Amniotic epithelial cell (primary cell): ENCODE measurements around the gene MTERF4.

Experiments
- DNase-seq: peaks from one replicate; pipeline ENCODE4 v3.0.0-alpha.2; 2010; ENCODE audit warnings: low read depth

The MTERF4 gene

DNA sequence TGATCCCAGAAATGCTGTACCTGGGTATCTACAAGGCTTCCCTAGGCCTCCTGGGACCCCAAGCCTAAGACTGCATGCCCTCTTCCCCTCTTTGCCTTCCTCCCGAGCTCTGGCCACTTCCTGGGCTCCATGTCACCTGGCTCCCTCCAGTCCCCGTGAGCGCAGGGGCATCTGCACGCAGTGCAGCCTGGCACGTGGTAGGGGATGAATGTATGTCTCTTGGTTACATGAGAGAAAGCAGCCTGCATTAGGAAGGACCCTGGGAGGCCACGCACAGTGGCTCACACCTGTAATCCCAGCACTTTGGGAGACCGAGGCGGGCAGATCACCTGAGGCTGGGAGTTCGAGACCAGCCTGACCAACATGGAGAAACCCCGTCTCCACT lies 31.3 kb upstream of the MTERF4 start:
- DNase-seq = no peak

DNA sequence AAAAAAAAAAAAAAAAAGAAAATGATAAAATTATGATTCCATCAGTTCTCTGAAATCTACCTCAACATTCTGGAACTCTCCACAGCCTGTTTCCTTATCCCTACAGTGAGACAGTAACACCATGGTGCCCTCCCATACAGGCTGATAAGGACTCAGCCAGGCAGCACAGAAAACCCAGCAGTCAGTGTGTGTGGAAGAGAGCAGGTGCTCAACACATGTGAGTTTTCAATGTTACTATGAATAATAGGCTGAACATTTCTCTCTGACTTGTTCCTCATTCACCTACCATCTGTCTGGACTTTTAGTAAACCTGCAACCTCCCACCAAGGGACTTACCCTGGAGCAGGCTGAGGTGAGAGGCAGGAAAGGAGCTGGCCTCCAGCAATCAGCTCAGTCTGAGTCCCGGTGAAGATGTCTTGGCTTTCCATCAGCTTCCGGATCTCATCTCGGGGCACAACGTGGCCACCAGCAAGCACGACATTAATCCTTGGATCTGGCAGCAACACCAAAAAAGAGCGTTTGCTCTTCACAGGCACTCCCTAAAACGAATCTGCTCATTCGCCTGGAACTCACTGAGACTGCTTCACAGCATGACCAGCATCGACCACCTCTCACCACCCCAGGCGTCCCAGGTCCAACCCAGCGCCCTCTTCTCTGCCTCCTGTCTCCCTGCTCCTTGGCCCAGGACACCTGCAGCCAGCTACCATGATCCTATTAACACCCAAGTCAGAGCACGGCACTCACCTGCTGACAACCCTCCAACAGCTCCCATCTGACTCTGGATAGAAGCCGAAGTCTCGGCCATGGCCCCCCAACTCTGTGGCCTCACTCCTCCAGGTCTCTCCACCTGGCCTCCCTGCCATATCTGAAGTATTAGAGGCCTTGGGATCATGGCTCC lies 30.7 kb upstream of the MTERF4 start:
- DNase-seq = no peak

DNA sequence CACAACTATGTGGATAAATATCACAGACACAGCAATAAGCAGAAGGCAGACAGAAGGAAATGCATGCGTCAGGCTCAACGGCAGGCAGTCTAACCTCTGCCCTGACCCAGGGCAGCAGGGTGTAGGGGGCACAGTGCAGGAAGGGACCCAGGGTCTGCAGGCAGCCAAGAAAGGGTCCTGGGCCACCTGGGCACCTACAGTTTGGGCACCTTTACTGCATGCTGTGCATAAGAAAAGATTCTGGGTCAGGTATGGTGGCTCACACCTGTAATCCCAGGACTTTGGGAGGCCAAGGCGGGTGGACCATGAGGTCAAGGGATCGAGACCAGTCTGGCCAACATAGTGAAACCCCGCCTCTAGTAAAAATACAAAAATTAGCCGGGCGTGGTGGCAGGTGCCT lies 29.4 kb upstream of the MTERF4 start:
- no peak for DNase-seq

DNA sequence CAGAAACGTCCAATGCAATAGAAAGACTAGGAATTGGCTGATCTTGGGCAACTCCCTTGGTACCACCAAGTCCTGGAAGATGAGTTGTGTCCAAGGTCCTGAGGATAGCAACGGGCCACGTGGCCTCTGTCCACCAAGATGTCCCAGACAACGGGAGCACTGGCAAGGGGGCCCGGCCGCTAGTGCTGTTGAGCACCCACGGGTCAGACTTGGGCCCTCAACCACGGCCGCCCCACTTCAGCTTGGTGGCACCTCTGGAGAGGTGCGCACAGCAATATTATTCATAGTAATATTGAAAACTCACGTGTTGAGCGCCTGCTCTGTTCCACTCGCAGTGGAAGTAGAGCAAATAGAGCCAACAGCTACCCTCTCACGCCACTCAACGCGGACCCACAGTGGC lies 28.2 kb upstream of the MTERF4 start:
- DNase-seq = no peak

DNA sequence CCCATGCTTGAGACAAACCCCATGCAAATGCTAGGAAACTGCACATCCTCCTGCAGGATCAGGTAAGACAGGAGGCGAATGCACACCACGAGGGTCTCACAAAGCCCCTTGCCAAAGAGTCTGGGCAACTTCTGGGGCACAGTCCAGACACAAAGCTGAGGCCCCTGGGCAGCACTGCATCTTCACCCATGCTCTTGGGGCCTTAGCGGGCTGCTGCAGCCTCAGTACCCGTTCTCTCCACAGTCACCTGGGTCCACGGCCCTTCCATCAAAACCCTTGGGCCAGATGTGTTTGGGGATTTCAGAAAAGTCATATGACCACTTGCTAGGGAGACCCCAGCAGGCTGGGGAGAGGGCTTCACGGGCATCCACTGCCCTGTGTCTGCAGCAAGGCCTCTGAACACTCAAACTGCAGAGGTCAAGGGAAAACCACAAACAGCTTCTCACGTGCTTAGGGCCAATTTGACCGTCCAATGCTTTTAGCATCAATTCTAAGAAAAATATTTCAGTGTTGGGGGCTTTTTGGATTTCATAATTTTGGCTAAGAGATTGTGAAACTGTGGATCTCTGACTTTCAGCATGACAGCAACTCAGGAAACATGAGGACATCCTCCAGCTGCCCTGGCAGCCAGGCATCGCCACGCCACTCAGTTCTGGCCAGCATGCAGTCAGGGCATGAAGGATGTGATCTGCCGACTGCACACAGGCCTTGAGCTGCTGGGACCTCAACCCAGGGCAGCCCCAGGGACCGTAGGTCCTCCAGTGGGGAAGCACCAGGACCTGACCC lies 27.2 kb upstream of the MTERF4 start:
- DNase-seq = no peak

DNA sequence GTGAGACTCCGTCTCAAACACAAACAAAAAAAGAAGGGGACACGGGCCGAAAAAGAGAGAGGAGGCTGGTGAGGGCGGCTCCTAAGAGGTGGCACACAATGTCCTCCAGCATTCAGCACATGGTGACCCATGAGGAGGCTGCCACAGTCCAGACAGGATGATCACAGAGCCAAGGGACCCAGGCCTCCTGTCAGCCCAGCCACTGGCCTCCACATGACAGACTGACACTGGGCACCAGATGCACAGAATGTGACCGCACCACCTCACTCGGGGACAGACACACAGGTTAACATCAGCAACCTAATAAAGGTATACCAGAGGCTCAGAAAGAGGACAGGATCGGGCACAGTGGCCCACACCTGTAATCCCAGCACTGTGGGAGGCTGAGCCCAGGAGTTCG lies 26.2 kb upstream of the MTERF4 start:
- DNase-seq = no peak

DNA sequence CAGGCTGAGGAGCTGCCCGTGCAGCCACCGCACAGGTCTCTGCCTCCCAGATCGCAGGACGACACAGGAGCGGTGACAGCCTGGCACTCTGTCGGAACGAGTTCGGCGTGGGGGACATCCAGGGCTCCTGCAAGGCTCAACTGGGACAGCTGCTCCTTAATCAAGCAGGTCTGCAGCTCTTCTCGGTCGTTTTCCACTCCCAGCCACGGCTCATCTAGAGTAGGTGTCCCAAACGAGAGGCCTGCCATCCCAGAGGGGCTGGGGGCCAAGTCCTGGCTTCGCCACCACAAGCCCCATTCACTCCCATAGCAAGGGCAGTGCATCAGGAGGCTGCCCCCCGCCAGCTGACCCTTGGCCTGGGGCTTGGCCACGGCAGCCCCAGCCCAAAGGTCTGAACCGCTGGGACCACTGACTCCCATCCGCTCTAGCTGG lies 24.7 kb upstream of the MTERF4 start:
- no peak for DNase-seq

DNA sequence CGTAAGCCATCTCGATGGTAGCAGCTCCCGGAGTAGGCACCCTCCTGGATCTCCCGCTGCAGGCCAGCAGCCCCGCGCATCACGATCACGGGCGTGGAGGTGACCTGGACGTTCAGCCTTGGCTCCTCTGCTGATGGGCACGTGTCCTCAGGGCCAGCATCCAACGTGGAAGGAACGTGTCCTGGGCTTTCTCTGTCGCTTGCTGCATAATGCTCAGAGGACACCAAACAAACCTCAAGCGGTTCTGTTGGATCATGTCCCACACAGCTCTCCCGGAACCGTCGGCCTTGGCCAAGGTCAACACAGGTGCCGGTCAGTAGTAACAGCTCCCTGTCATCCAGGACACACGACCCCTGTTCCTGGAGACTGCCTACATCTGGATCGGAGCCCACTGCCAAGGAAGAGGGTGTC lies 24.1 kb upstream of the MTERF4 start:
- DNase-seq = no peak

DNA sequence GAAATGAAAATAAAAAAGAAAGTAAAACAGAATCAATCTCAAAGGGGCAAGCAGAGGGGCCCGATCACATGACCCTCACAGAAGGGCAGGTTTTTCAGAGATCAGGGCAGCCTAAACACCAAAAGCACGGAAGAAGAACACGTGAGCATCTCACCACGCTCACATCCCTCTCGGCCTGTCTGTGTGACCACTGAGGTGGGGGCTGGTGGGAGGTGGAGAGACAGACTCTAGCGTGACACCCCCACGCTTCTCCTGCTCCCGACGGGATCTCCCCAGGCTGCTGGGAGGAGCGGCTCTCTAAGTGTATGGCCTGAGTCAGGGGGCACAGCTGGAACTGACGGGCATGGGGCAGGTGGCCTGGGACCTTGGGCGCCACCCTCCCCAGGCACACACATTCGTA lies 23.5 kb upstream of the MTERF4 start:
- no peak for DNase-seq

DNA sequence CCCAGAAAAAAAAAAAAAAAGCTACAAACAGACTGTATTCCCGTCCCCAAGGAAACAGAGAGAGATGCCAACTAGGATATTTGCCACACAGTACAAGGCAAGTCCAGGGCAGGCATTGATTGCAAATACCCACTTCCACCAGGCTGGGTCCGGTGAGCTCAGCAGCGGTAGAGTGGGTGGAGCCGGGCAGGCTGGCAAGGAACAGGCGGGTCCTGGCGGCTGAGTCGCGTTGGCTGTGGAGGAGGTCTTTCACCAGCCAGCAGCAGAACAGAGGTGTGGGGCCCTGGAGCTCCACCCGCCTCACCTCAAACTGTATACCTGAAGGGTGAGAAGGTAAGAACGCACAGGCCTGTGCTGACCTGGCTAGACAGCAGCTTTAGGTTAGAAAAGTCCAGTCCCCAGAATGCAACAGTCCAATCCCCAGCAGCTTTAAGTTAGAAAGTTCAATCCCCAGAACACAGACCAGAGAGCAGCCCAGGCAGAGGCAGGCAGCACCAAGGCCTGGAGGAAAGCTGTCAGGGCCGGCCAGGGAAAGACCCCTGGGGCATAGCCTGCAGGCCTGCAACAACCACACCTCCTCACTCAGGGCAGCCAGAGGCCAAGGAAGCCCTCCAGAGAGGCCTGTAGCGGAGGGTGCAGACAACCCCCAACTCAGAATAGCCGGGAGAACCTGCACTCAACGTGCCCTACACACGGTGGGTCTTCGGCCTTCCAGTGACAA lies 21.9 kb upstream of the MTERF4 start:
- DNase-seq = no peak

DNA sequence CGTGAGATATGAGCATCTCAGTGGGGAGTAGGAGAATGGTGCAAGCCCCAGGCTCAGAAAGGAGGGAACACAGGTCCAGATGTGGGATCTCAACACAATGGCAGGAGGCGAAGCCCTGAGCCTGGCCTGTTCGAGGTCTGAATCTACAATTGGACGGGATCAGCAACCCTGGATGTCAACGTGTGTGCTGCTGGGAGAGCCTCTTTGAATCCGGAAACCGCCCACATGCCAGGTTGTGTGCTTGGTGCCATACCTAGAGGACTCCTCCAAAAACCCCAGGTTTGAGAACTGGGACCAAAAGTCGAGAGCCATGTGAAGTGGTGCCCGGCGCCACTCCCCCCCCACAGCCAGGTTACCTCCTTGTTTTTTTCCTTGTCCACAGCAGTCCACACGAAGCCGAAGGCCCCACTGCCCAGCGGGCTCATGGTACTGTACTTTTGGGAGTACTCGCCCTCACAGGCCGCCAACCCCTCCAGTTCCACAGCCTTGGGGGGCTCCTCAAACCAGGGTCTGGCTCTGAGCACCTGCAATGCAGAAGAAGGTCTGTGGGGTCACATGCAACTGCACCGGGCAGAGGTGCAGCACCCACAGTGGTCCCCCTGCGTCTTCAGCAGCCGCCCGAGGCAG lies 20.4 kb upstream of the MTERF4 start:
- DNase-seq = no peak

DNA sequence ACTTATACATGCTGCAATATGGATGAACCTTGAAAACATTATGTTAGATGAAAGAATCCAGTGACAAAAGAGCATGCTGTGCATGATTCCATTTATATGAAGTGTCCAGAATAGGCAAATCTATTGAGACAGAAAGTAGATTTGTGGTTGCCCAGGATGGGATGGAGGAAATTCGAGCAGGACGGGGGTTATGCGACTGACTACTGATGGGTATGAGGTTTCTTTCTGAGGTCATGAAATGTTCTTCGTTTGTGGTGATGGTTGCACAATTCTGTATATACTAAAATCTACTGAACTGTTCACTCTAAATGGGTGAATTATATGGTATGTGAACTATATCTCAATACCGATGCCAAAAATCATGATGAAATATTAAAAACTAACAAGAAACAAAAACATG lies 18.9 kb upstream of the MTERF4 start:
- no peak for DNase-seq

DNA sequence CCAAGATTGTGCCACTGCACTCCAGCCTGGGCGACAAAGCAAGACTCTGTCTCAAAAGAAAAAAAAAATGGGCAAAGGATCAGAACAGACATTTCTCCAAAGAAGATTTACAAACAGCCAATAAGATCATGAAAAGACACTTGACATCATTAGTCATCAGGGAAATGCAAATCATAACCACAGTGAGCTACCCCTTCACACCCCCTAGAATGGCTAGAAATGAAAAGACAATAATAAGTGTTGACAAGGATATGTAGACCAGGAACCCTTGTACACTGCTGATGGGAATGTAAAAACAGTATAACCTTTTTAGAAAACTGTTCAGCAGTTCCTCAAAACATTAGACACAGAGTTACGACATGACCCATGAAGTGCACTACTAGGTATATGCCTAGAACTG lies 18.4 kb upstream of the MTERF4 start:
- DNase-seq = no peak

DNA sequence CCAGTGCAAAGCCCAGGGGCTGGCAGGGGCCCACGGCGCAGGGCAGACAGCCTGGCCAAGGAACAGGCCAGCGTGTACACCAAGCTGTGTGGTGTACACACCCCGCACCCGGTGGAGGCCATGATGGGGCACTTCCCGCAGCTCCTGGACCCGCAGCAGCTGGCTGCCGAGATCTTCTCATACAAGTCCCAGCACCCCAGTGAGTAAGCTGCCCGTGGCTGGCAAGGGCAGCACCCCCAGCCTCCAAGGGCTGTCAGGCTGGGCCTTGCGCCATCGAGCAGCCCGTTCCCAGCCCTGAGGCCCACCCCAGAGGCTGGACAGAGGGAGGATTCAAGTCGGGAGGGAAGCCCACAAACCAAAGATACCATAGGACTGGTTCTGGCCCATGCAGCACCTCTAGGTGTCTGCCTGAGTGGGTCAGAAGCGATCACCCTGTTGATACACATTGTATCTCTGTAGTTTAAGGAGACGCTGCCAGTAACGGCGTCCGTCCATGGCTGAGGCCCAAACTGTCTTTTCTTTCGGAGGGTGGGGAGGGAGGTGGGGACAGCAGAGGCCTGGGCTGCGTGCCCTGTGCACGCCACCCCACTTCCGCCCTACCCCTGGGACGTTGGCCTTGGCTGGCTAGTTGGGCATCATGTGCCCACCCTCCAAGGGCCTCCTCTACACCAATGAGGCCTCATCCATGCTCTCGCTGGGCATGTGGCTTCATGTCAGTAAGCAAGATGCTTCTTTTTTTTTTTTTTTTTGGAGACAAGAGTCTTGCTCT lies 16.8 kb upstream of the MTERF4 start:
- no peak for DNase-seq

DNA sequence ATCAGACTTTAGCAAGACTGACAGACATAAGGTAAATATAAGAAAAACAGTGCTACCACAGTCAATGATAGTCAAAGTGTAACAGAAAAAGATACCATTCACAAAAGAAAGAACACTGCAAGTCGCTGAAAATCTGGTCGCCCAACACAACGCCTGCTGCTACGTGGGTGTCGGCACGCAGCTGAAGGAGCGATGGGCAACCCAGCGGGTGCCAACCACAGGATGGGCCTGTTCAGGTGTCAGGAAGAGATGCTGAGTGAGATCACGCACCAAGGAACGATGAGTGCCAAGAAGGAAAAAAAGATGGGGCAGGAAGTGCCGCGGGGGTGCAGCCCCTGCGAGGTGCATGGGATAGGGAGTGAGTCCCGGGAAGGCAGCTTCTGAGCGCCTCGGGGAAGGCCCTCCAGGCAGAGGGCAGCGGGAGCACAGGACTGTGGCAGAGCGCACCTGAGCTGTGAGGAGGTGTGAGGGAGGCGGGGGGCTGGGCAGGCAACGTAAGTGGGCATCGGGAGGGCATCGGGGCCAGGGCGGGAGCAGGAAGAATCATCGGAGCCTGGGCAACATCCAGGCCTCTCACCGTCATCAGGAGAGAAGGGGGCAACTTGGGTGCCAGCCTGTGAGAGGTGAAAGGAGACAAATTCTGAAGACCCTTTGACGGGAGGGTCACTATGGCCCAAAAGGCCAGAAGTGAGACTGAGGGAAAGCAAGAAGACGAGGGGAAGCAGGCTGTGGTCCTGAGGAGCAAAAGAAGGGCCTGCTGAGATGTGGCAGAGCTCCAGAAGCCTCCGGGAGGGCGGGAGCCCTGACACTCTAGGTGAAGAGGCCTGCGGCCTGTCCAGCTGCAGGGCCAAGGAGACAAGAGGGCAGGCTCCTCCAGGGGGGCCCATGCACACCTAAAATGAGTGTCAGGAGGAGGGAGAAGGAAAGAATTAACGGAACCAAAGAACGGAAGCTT lies 14.8 kb upstream of the MTERF4 start:
- no peak for DNase-seq

DNA sequence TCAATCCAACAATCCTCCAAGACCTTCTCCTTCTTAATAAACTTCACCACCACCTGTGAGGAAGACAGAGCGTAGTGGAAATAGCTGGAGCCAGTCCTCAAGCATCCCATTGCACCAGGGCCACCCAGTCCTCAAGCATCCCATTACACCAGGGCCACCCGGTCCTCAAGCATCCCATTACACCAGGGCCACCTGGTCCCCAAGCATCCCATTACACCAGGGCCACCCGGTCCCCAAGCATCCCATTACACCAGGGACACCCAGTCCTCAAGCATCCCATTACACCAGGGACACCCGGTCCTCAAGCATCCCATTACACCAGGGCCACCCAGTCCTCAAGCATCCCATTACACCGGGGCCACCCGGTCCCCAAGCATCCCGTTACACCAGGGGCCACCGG lies 13.3 kb upstream of the MTERF4 start:
- DNase-seq = no peak

DNA sequence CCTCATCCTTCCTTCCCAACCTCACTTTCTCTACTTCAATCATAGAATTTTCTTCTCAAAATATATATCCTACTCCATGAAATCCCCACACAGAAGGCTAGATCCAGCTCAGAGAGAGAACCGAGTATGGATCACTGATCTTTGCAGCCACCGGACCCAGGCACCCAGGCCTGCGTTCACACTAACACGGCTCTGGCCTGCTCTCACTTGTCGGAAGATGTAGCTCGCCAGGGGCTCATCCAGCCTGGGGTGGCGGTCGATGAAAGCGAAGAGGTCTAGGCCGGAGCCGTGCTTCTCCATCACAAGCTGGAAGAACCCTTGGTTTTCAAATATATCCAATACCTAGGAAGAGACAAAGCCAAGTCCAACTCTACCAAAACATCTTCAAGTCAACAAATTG lies 12.7 kb upstream of the MTERF4 start:
- no peak for DNase-seq

DNA sequence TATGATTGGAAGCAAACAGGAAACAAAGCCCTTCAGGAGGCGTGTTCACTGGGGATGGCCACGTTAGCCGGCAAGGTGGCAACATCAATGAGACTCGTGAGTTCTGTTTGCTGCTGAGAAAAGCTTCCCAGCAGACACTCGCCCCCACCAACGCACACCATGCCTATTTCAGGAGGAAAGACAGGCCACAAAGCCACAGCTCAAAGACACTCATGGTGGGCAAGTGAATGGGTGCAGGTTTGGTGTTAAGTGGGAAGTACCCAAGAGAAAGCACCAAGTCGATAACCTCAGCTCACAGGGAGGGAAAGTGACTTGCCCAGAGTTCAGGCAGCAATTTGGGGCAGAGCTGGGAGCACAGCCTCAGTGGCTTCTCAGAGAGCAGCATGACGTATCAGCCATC lies 10.5 kb upstream of the MTERF4 start:
- DNase-seq = no peak

DNA sequence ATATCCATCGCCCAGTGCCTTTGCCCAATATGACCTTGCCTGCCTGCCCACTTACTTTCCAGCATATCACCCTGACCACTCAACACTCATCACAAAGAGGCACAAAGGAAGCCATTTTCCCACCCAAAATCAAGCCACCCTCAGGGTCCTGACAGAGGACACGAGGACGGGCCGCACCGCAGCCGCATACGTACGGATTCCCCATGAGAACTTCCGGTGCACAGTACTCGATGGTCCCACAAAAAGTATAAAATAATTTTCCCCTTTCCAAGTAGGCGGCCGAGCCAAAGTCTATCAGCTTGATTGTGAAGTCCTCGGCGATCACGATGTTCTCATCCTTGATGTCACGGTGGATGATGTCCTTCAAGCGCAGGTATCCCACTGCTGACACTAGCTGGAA lies 10.0 kb upstream of the MTERF4 start:
- DNase-seq = no peak

DNA sequence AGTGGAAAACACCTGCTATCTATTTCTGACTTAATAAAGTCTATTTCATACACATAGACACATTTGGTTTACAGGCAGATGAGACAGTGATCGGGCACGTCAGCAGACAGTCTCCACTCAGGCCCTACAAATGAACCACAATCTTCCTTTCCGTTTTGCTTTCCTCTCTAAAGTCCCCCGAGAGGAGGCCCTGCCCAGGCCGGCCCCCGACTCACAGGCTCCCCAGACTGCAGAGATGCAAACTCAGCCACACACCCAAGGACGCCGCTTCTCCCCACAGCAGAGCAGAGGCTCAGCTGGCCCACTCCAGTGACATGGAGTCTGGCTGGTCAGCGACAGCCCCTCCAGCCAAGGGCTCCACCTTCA lies 9.3 kb upstream of the MTERF4 start:
- DNase-seq = no peak
